Measurements from ENCODE around the gene PLB1.

The PLB1 gene

DNA sequence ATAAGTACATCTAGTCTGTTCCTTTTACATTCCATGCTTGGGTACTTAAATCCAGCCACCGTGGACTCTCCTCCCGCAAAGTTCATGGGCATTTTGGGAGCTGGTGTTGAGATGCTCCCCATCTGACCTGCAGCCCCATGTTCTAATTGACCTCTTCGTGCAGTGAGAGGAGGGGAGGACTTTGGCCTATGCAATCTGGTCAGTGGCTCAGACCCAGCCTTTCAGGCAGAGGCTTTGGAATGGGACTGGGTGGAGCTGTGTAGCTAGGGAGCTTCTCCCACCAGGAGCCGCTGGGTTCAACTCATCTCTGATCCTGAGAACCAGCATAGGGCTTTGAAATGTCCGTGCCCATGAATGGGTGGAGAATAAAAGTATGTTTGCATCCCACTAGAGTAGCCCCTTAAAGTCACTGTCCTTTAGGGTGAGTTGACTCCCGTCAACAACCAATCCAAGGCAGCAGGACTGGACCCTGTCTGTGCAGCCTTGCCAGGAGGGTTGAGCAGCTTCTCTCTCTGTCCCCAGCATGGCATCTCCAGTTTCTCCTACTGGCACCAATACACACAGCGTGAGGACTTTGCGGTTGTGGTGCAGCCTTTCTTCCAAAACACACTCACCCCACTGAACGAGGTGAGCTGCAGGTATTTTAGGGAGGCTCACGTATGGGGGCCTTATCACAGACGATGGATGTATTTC is 135.8 kb downstream of the PLB1 start:
- whole genome bisulfite sequencing, 2 donors (ENCODE audit: extremely low coverage in 2 of 2, insufficient read length in 2 of 2, insufficient replicate concordance in 1 of 2), result no CpG with 5 or more reads among the region's 11 CpGs
- Histone ChIP-seq H3K4me3 (ENCODE audit: low read length in 2 of 2) (no peak overlapping the region), H2BK5ac (ENCODE audit: low read length) (no peak overlapping the region), H3K4me2 (ENCODE audit: insufficient read depth, low read length, poor library complexity, severe bottlenecking) (no peak overlapping the region), H2BK15ac (ENCODE audit: low read length) (no peak overlapping the region), H3K36me3 (replicated peaks in 1 of 2; ENCODE audit: control insufficient read depth in 2 of 2, insufficient read depth in 2 of 2, low read length in 2 of 2) (no peaks in the 10 kb centered on the region), H2AFZ (ENCODE audit: low read length) (no peak overlapping the region), H3K4me1 (ENCODE audit: control insufficient read depth in 2 of 2, insufficient read depth in 1 of 2, low read depth in 1 of 2, low read length in 2 of 2) (peaks cover 8 to 10% of the 10 kb centered on the region in 2 donors), H4K91ac (ENCODE audit: low read depth, low read length, poor library complexity) (no peak overlapping the region), H3K4ac (ENCODE audit: low read length) (no peak overlapping the region), H3K18ac (ENCODE audit: low read length) (no peak overlapping the region), H3K23ac (ENCODE audit: low read depth, low read length, poor library complexity) (no peak overlapping the region), H4K8ac (ENCODE audit: low read depth, low read length) (no peak overlapping the region), H3K27ac (replicated peaks; ENCODE audit: low read length) (no peak overlapping the region), H2BK120ac (ENCODE audit: low read depth, low read length) (no peak overlapping the region), H3K79me1 (ENCODE audit: low read depth, low read length) (no peaks in the 10 kb centered on the region), H2AK5ac (ENCODE audit: low read depth, low read length) (no peak overlapping the region), H3K27me3 (ENCODE audit: control insufficient read depth in 3 of 3, insufficient read depth in 3 of 3, low read depth in 1 of 3, low read length in 3 of 3) (no peaks in the 10 kb centered on the region), H2BK12ac (ENCODE audit: low read length) (no peak overlapping the region), H3K14ac (ENCODE audit: low read length) (no peak overlapping the region), H3K9me3 (replicated peaks in 1 of 2; ENCODE audit: control insufficient read depth in 2 of 2, insufficient read depth in 1 of 2, low read depth in 1 of 2, low read length in 2 of 2) (no peaks in the 10 kb centered on the region), H3K9ac (ENCODE audit: low read depth, low read length, poor library complexity) (no peak overlapping the region)
- no peak for DNase-seq (ENCODE audit: low spot score)

- no peak for DNase-seq (ENCODE audit: low spot score)
- H3K27ac ChIP-seq (replicated peaks; ENCODE audit: low read length), result no peak overlapping the region
- no peak overlapping the region for H3K4me2 ChIP-seq (ENCODE audit: insufficient read depth, low read length, poor library complexity, severe bottlenecking)
Measured at GRCh38 chr2:28632791-28633190, 136.9 kb downstream of the PLB1 start.

GRCh38 chr2:28633204-28633603 is 137.3 kb downstream of the PLB1 start:
- no peak overlapping the region for H2AK5ac ChIP-seq (ENCODE audit: low read depth, low read length)
- no peaks in the 10 kb centered on the region for H3K36me3 ChIP-seq (replicated peaks in 1 of 2; ENCODE audit: control insufficient read depth in 2 of 2, insufficient read depth in 2 of 2, low read length in 2 of 2)
- no peak overlapping the region for H2BK5ac ChIP-seq (ENCODE audit: low read length)
- no peak overlapping the region for H4K8ac ChIP-seq (ENCODE audit: low read depth, low read length)
- H3K27ac ChIP-seq (replicated peaks; ENCODE audit: low read length), result no peak overlapping the region
- WGBS, 2 donors (ENCODE audit: extremely low coverage in 2 of 2, insufficient read length in 2 of 2, insufficient replicate concordance in 1 of 2), result no CpG with 5 or more reads among the region's 7 CpGs
- no peak overlapping the region for H3K9ac ChIP-seq (ENCODE audit: low read depth, low read length, poor library complexity)
- no peak overlapping the region for H3K14ac ChIP-seq (ENCODE audit: low read length)
- no peaks in the 10 kb centered on the region for H3K79me1 ChIP-seq (ENCODE audit: low read depth, low read length)
- H2BK12ac ChIP-seq (ENCODE audit: low read length), result no peak overlapping the region
- no peak for DNase-seq (ENCODE audit: low spot score)
- peaks cover 8 to 13% of the 10 kb centered on the region in 2 donors for H3K4me1 ChIP-seq (ENCODE audit: control insufficient read depth in 2 of 2, insufficient read depth in 1 of 2, low read depth in 1 of 2, low read length in 2 of 2)
- H2AFZ ChIP-seq (ENCODE audit: low read length), result no peak overlapping the region
- no peak overlapping the region for H4K91ac ChIP-seq (ENCODE audit: low read depth, low read length, poor library complexity)
- H3K27me3 ChIP-seq (ENCODE audit: control insufficient read depth in 3 of 3, insufficient read depth in 3 of 3, low read depth in 1 of 3, low read length in 3 of 3), result no peaks in the 10 kb centered on the region
- H3K4me3 ChIP-seq (ENCODE audit: low read length in 2 of 2), result no peak overlapping the region
- no peak overlapping the region for H2BK120ac ChIP-seq (ENCODE audit: low read depth, low read length)
- H3K18ac ChIP-seq (ENCODE audit: low read length), result no peak overlapping the region
- H3K9me3 ChIP-seq (replicated peaks in 1 of 2; ENCODE audit: control insufficient read depth in 2 of 2, insufficient read depth in 1 of 2, low read depth in 1 of 2, low read length in 2 of 2), result no peaks in the 10 kb centered on the region
- no peak overlapping the region for H2BK15ac ChIP-seq (ENCODE audit: low read length)
- H3K4ac ChIP-seq (ENCODE audit: low read length), result no peak overlapping the region
- no peak overlapping the region for H3K23ac ChIP-seq (ENCODE audit: low read depth, low read length, poor library complexity)
- H3K4me2 ChIP-seq (ENCODE audit: insufficient read depth, low read length, poor library complexity, severe bottlenecking), result no peak overlapping the region

More at GRCh38 chr2:28632791-28633190, 136.9 kb downstream of the PLB1 start:
- peak overlapping the region; percentile 22 for H2BK15ac ChIP-seq (ENCODE audit: low read length)
- H3K9ac ChIP-seq (ENCODE audit: low read depth, low read length, poor library complexity), result no peak overlapping the region
- H3K27me3 ChIP-seq (ENCODE audit: control insufficient read depth in 3 of 3, insufficient read depth in 3 of 3, low read depth in 1 of 3, low read length in 3 of 3), result no peaks in the 10 kb centered on the region
- H3K18ac ChIP-seq (ENCODE audit: low read length), result peak overlapping the region; percentile 41
- no peak overlapping the region for H4K8ac ChIP-seq (ENCODE audit: low read depth, low read length)
- no peak overlapping the region for H2BK120ac ChIP-seq (ENCODE audit: low read depth, low read length)
- H4K91ac ChIP-seq (ENCODE audit: low read depth, low read length, poor library complexity), result no peak overlapping the region
- H3K36me3 ChIP-seq (replicated peaks in 1 of 2; ENCODE audit: control insufficient read depth in 2 of 2, insufficient read depth in 2 of 2, low read length in 2 of 2), result no peaks in the 10 kb centered on the region
- no peak overlapping the region for H3K14ac ChIP-seq (ENCODE audit: low read length)
- peaks cover 8 to 13% of the 10 kb centered on the region in 2 donors for H3K4me1 ChIP-seq (ENCODE audit: control insufficient read depth in 2 of 2, insufficient read depth in 1 of 2, low read depth in 1 of 2, low read length in 2 of 2)
- no peak overlapping the region for H3K4ac ChIP-seq (ENCODE audit: low read length)
- H2BK12ac ChIP-seq (ENCODE audit: low read length), result no peak overlapping the region
- H3K4me3 ChIP-seq (ENCODE audit: low read length in 2 of 2), result no peak overlapping the region
- H3K9me3 ChIP-seq (replicated peaks in 1 of 2; ENCODE audit: control insufficient read depth in 2 of 2, insufficient read depth in 1 of 2, low read depth in 1 of 2, low read length in 2 of 2), result no peaks in the 10 kb centered on the region
- no peak overlapping the region for H2AFZ ChIP-seq (ENCODE audit: low read length)
- H2AK5ac ChIP-seq (ENCODE audit: low read depth, low read length), result no peak overlapping the region
- no peak overlapping the region for H2BK5ac ChIP-seq (ENCODE audit: low read length)
- H3K23ac ChIP-seq (ENCODE audit: low read depth, low read length, poor library complexity), result no peak overlapping the region
- no CpG with 5 or more reads among the region's 6 CpGs for WGBS, 2 donors (ENCODE audit: extremely low coverage in 2 of 2, insufficient read length in 2 of 2, insufficient replicate concordance in 1 of 2)
- no peaks in the 10 kb centered on the region for H3K79me1 ChIP-seq (ENCODE audit: low read depth, low read length)

- Histone ChIP-seq H3K23ac (ENCODE audit: low read depth, low read length, poor library complexity) (no peak overlapping the region), H4K91ac (ENCODE audit: low read depth, low read length, poor library complexity) (no peak overlapping the region), H3K4me3 (ENCODE audit: low read length in 2 of 2) (no peak overlapping the region), H2BK120ac (ENCODE audit: low read depth, low read length) (no peak overlapping the region), H2BK5ac (ENCODE audit: low read length) (no peak overlapping the region), H3K9me3 (replicated peaks in 1 of 2; ENCODE audit: control insufficient read depth in 2 of 2, insufficient read depth in 1 of 2, low read depth in 1 of 2, low read length in 2 of 2) (no peaks in the 10 kb centered on the region), H3K4me1 (ENCODE audit: control insufficient read depth in 2 of 2, insufficient read depth in 1 of 2, low read depth in 1 of 2, low read length in 2 of 2) (peaks cover 8 to 13% of the 10 kb centered on the region in 2 donors), H2AFZ (ENCODE audit: low read length) (peak overlapping the region; percentile 55), H3K4ac (ENCODE audit: low read length) (no peak overlapping the region), H3K27ac (replicated peaks; ENCODE audit: low read length) (no peak overlapping the region), H3K18ac (ENCODE audit: low read length) (no peak overlapping the region), H2BK12ac (ENCODE audit: low read length) (no peak overlapping the region), H3K79me1 (ENCODE audit: low read depth, low read length) (no peaks in the 10 kb centered on the region), H3K27me3 (ENCODE audit: control insufficient read depth in 3 of 3, insufficient read depth in 3 of 3, low read depth in 1 of 3, low read length in 3 of 3) (no peaks in the 10 kb centered on the region), H4K8ac (ENCODE audit: low read depth, low read length) (no peak overlapping the region), H3K36me3 (replicated peaks in 1 of 2; ENCODE audit: control insufficient read depth in 2 of 2, insufficient read depth in 2 of 2, low read length in 2 of 2) (no peaks in the 10 kb centered on the region), H3K14ac (ENCODE audit: low read length) (no peak overlapping the region), H2BK15ac (ENCODE audit: low read length) (no peak overlapping the region), H3K9ac (ENCODE audit: low read depth, low read length, poor library complexity) (no peak overlapping the region), H3K4me2 (ENCODE audit: insufficient read depth, low read length, poor library complexity, severe bottlenecking) (no peak overlapping the region), H2AK5ac (ENCODE audit: low read depth, low read length) (no peak overlapping the region)
- no peak for DNase-seq (ENCODE audit: low spot score)
- no CpG with 5 or more reads among the region's 5 CpGs for WGBS, 2 donors (ENCODE audit: extremely low coverage in 2 of 2, insufficient read length in 2 of 2, insufficient replicate concordance in 1 of 2)
Measured at GRCh38 chr2:28633746-28634145, 137.9 kb downstream of the PLB1 start.
